Erythroblast (primary cell): ENCODE results near the gene LRRC31.

Experiments
- GATA1 ChIP-seq: IDR thresholded peaks from 2 replicates; pipeline ENCODE4 v1.6.1; 2011; ENCODE audit warnings: low read depth, mild to moderate bottlenecking, control low read depth, low read length, moderate library complexity
- POLR2A ChIP-seq: IDR thresholded peaks from 2 replicates; pipeline ENCODE4 v1.6.1; 2011; ENCODE audit warnings: mild to moderate bottlenecking, low read length

DNA sequence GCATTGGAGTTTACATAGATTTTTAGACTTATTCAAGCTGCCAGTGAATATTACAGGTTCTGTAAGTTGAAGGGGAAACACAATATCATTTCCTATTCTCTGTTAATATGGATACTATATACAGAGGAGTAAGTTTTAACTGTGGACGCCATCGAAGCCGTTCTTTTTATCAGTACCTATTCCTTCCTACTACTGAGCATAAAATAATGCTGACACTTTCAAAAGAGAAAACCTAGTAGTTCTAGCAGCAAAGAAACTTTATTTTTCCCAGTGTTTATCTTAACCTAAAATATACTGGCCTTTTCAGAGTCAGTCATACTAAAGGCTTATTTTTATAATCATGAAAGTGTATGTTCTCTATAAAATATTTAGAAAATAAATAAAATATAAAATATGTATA lies 14.2 kb downstream of the LRRC31 start:
- TF ChIP-seq POLR2A (no peak), GATA1 (no peak)
